C4-2B (cell line): ENCODE data around the gene ABI1.

Source experiments
- H3K27ac ChIP-seq: fragments of 450-650 bp; 2 replicates; pipeline ENCODE4 v1.5.1; 2017
- ZFX ChIP-seq: fragments of 450-650 bp; IDR thresholded peaks from 2 replicates; pipeline ENCODE4 v1.6.1; 2017
- TF ChIP-seq, protein P1 (sequence below): fragments of 450-650 bp; conservative IDR thresholded peaks from 2 replicates; pipeline ENCODE4 v1.5.1; 2017; ENCODE audit warnings: mild to moderate bottlenecking

ABI1 gene

DNA sequence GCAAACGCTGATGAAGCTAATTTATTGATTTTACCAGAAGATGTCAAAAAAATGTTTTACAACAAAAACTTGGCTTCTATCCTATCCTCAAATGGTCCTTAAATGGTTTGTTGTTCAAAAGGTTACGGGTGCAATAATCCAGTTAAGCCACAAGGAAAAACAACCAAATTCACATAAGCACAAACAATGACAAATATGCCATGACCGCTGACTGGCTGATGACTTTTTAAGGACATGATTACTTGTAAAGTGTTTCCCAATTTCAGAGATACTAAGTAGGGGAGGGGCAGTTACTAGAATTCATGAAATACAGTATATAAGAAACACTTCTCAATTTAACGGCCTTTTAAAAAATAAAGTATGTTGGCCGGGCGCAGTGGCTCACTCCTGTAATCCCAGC is 28.8 kb downstream of the ABI1 start:
- TF ChIP-seq, protein P1, sequence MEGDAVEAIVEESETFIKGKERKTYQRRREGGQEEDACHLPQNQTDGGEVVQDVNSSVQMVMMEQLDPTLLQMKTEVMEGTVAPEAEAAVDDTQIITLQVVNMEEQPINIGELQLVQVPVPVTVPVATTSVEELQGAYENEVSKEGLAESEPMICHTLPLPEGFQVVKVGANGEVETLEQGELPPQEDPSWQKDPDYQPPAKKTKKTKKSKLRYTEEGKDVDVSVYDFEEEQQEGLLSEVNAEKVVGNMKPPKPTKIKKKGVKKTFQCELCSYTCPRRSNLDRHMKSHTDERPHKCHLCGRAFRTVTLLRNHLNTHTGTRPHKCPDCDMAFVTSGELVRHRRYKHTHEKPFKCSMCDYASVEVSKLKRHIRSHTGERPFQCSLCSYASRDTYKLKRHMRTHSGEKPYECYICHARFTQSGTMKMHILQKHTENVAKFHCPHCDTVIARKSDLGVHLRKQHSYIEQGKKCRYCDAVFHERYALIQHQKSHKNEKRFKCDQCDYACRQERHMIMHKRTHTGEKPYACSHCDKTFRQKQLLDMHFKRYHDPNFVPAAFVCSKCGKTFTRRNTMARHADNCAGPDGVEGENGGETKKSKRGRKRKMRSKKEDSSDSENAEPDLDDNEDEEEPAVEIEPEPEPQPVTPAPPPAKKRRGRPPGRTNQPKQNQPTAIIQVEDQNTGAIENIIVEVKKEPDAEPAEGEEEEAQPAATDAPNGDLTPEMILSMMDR = no peak
- TF ChIP-seq ZFX = no peak

DNA sequence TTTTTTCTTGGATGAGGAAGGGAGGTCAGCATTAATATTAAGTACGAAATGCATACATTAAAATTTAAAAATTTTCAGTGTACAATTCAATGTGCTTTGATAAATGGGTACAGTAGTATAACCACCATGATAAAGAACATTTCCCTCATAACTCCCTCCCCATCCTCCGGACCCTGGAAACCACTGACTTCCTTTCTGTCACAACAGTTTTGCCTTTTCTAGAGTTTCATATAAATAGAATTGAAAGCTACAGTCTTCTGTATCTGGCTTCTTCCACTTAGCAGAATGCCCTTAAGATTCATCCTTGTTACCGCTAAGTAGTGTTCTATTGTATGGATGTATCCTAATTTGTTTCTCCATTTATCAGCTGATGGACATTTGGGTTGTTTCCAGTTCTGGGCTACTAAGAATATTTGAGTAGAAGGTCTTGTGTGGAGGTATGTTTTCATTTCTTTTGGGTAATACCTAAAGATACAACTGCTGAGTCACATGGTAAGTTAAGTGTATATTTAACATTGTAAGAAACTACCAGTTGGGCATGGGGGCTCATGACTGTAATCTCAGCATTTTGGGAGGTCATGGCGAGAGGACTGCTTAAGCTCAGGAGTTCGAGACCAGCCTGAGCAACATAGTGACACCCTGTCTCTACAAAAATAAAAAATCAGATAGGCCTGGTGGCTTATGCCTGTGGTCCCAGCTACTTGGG is 30.8 kb downstream of the ABI1 start:
- no peak overlapping the region for H3K27ac ChIP-seq
- no peak for TF ChIP-seq ZFX
- TF ChIP-seq, protein P1 = no peak

More for the DNA sequence above, 28.8 kb downstream of the ABI1 start:
- no peak overlapping the region for H3K27ac ChIP-seq

DNA sequence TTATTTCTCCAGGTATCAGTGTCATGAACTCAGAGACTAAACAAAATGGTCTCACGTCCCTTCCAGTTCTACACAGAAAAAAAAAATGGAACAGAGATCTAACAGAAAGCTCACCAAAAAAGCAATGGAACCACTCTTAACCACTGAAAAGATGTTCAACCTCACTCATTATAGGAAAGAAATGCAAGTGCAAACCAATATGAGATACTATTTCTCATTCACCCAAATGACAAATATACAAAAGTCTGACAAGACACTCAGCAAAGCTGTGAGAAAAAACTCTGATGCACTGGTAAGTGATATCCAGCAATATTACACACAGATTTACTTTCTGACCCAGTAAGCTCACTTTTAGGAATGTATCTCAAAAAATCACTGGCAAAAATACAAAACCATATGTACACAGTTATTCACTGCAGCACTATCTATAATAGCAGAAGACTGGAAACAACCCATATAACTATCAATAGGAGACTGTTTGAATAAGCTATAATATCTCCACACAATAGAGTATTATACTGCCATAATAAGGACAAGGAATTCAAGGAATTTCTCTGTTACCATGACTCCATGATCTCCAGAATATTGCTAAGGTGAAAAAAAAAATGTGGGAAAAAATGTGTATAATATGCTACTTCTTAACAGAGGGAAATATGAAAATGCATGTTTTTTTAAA is 36.6 kb downstream of the ABI1 start:
- TF ChIP-seq, protein P1 = no peak
- TF ChIP-seq ZFX = no peak
- H3K27ac ChIP-seq = no peak overlapping the region

DNA sequence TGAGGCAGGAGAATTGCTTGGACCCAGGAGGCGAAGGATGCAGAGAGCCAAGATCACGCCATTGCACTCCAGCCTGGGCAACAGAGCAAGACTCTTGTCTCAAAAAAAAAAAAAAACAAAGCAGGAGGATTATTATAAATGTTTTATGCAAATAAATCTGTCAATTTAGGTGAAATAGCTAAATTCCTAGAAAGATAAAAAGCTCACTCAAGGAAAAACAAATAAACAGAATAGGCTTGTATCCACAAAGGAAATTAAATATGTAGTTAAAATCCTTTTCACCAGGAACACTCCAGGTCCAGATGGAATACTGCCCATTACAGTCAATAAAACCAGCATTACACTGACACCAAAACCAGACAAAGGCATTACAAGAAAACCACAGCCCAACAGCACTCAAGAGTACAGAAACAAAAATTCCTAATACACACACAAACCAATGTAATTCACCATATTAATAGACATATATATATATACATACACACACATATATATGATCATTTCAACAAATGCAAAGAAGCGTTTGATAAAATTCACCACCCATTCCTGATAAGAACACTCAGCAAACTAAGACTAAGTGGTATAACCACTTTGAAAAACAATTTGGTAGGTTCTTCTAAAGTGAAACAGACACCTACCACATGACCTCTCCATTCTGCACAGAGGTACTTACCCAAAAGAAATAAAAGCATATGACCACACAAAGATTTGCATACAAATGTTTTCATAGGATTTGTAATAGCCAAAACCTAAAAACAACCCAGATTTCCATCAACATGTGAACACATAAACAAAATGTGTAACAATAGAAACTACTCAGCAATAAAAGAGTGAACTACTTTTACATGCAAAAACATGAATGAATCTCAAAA is 38.8 kb downstream of the ABI1 start:
- TF ChIP-seq, protein P1 = no peak
- TF ChIP-seq ZFX = no peak
- no peak overlapping the region for H3K27ac ChIP-seq

DNA sequence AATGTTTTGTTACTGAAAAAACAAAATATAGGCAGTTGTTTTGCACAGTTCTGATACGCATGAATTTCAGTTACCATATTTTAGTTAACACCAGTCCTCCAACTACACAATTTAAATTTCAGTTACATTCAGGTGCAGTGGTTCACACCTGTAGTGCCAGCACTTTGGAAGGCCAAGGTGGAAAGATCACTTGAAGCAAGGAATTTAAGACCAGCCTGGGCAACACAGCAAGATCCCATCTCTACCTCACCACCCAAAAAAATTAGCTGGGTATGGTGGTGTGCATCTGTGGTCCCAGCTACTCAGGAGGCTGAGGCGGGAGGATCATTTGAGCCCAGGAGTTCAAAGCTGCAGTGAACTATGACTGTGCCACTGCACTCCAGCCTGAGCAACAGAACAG is 45.3 kb downstream of the ABI1 start:
- TF ChIP-seq ZFX = no peak
- TF ChIP-seq, protein P1 = no peak
- no peak overlapping the region for H3K27ac ChIP-seq

DNA sequence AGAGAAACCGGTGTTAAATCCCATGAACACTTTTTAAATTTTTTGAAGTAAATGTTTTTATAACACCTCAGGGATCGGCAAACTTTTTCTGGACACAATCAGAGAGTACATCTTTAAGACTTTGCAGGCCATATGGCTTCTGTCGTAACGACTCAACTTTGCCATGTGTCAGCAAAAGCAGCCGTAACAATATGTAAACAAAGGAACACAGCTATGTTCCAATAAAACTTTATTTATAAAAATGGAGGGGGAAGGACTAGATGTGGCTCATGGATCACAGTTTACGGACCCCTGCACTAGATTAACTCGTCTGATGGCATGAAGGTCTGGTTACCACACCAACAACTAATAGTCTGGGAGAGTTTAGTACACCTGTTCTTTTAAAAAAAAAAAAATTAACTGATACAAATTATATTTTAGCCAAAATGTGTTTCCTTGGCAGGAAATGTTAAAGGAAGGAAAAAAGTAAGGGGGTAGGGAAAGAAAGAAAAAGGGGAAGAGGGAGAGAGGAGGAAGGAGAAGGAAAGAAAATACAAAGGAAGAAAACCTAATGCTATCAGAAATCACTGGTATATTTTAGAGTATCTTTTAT is 50.2 kb downstream of the ABI1 start:
- TF ChIP-seq ZFX = no peak
- TF ChIP-seq, protein P1 = no peak
- no peak overlapping the region for H3K27ac ChIP-seq
